Tibial artery (tissue), 4 donors: ENCODE data around the gene DCP1B.

Experiments
- DNase-seq, 2 donors: peaks; one replicate each; pipeline ENCODE4 v3.0.0-alpha.2; 2019
- H3K27ac ChIP-seq, 2 donors: fragments of 200-600 bp; sonication (generic) in 1 of 2; 1 replicate in 1 of 2; 2 replicates in 1 of 2; pipeline ENCODE4 v1.5.1; 2018 to 2019; ENCODE audit warnings: mild to moderate bottlenecking in 1 of 2
- H3K27me3 ChIP-seq, 2 donors: fragments of 200-600 bp; sonication (generic) in 1 of 2; one replicate each; pipeline versions ENCODE4 v1.5.1 to v1.6.0; 2016 to 2019
- H3K36me3 ChIP-seq, 3 donors: fragments of 200-600 bp; sonication (generic) in 2 of 3; one replicate each; pipeline ENCODE4 v1.5.1; 2016 to 2019; ENCODE audit warnings: mild to moderate bottlenecking in 2 of 3
- H3K4me1 ChIP-seq, 4 donors: fragments of 200-600 bp; sonication (generic) in 2 of 4; 1 replicate in 3 of 4; 2 replicates in 1 of 4; pipeline ENCODE4 v1.5.1; 2016 to 2019
- H3K4me3 ChIP-seq, 2 donors: fragments of 200-600 bp; sonication (generic) in 1 of 2; 1 replicate in 1 of 2; 2 replicates in 1 of 2; pipeline ENCODE4 v1.5.1; 2018 to 2019; ENCODE audit warnings: mild to moderate bottlenecking in 2 of 2
- H3K9me3 ChIP-seq, 3 donors: fragments of 200-600 bp; sonication (generic) in 1 of 3; one replicate each; pipeline ENCODE4 v1.5.1; 2016 to 2019
- CTCF ChIP-seq, 2 experiments: fragments of 200-600 bp in 1 of 2; fragments of 450-650 bp in 1 of 2; IDR thresholded peaks; one replicate each; pipeline ENCODE4 v1.5.1; 2017 to 2019; ENCODE audit warnings: antibody characterized with exemption in 2 of 2, mild to moderate bottlenecking in 1 of 2, moderate library complexity in 1 of 2
- intact Hi-C: fragments of 100-400 bp; cut with DNase I; formaldehyde crosslinking; loops from one replicate; pipeline ENCODE4 v1.15.0; 2023; ENCODE audit warnings: low total_unique reads

DCP1B gene

GRCh38 chr12:1966561-1967226 is 37.6 kb downstream of the DCP1B start:
- Histone ChIP-seq H3K27ac (peak overlapping the region; percentile 87 to 88), H3K36me3 (peaks cover 15 to 32% (median 21%) of the 10 kb centered on the region in 3 donors), H3K9me3 (no peaks in the 10 kb centered on the region), H3K4me3 (no peak overlapping the region), H3K27me3 (no peaks in the 10 kb centered on the region), H3K4me1 (peaks cover 0 to 63% (median 14%) of the 10 kb centered on the region in 4 donors)
- no peak for DNase-seq
- TF ChIP-seq CTCF (IDR thresholded peaks at IDR 0.05), result no peak
- intact Hi-C loops, result no loop called here

- DNase-seq, result no peak
- no peak overlapping the region for H3K4me3 ChIP-seq
- H3K4me1 ChIP-seq, result peaks cover 0 to 55% (median 11%) of the 10 kb centered on the region in 4 donors
- peaks cover 15 to 40% (median 21%) of the 10 kb centered on the region in 3 donors for H3K36me3 ChIP-seq
- intact Hi-C loops, result no loop called here
- no peaks in the 10 kb centered on the region for H3K27me3 ChIP-seq
- peak overlapping the region; percentile 87 to 88 for H3K27ac ChIP-seq
- H3K9me3 ChIP-seq, result no peaks in the 10 kb centered on the region
- no peak for TF ChIP-seq CTCF (IDR thresholded peaks at IDR 0.05)
Measured at GRCh38 chr12:1965916-1966315, 38.3 kb downstream of the DCP1B start.

- Histone ChIP-seq H3K27ac (no peak overlapping the region), H3K27me3 (no peaks in the 10 kb centered on the region), H3K9me3 (no peaks in the 10 kb centered on the region), H3K4me3 (no peak overlapping the region), H3K36me3 (peaks cover 23 to 43% (median 24%) of the 10 kb centered on the region in 3 donors), H3K4me1 (peaks cover 0 to 19% (median 2%) of the 10 kb centered on the region in 4 donors)
- no peak for TF ChIP-seq CTCF (IDR thresholded peaks at IDR 0.05)
- DNase-seq, result no peak
- intact Hi-C loops, result no loop called here
Measured at GRCh38 chr12:1962051-1963020, 41.9 kb downstream of the DCP1B start.

- Histone ChIP-seq H3K9me3 (no peaks in the 10 kb centered on the region), H3K4me1 (no peaks in the 10 kb centered on the region), H3K27me3 (no peaks in the 10 kb centered on the region), H3K36me3 (peaks cover 35 to 43% (median 38%) of the 10 kb centered on the region in 3 donors), H3K27ac (no peak overlapping the region), H3K4me3 (no peak overlapping the region)
- intact Hi-C loops, result no loop called here
- DNase-seq, result no peak
- no peak for TF ChIP-seq CTCF (IDR thresholded peaks at IDR 0.05)
Measured at GRCh38 chr12:1956716-1957115, 47.5 kb downstream of the DCP1B start.

GRCh38 chr12:1949771-1950470 is 54.3 kb downstream of the DCP1B start:
- Histone ChIP-seq H3K9me3 (no peaks in the 10 kb centered on the region), H3K4me1 (peaks cover 0 to 15% (median 6%) of the 10 kb centered on the region in 4 donors), H3K4me3 (no peak overlapping the region), H3K27me3 (no peaks in the 10 kb centered on the region), H3K36me3 (peaks cover 72 to 89% (median 84%) of the 10 kb centered on the region in 3 donors), H3K27ac (peak overlapping the region; percentile 53 to 57)
- no peak for DNase-seq
- no peak for TF ChIP-seq CTCF (IDR thresholded peaks at IDR 0.05)
- intact Hi-C loops, result loop anchor here (10.0 kb wide), 1 partner anchor 305 kb away; no protein-coding TSS in a partner anchor
